Measurements from ENCODE around the gene DOCK1.

The DOCK1 gene

DNA sequence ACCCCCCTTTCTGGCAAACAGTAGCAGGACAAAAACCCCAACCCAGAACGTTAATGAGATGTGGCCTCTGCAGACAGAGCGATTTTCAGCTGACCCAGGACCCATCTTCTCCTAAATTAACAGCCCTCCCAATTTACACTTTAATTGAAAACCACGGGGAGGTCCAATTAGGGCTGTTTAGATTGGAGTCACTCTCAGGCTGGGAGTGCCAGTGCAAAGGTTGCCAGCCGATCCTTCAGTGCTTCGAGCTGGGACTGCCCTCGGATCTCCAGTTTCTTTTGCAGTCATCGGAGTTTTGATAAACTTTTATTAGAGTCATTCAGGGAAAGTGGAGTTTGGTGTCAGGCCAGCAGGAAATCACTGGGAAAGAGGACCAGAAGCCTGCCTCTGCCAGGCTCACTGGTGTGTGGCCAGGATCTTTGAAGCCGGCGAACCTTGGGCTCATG, 108.0 kb downstream of the DOCK1 start:
- no peak for DNase-seq

GRCh38 chr10:127013691-127014473, 108.7 kb downstream of the DOCK1 start:
- no peak for DNase-seq

- DNase-seq = no peak
Measured at GRCh38 chr10:127014671-127015070, 109.4 kb downstream of the DOCK1 start.

DNA sequence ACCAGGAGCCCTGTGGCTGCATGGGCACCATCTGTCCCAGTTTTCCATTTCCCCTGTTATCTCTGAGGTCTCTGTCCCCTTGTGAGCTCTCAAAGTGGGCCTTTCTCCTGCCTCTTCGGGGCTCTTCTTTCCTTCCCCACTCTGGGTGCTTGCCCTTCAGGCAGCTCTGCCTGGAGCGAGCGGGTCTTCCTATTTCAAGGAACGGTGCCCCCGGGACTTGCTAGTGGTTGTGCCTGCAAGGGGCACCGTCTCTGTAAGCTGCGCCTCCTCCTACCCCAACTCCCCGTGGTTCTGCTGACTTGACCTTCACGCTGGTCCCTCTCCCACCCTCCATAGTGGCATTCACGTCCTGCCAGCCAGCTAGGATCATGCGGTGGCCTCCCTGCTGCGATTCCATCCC, 110.1 kb downstream of the DOCK1 start:
- no peak for DNase-seq

GRCh38 chr10:127016331-127016730, 111.1 kb downstream of the DOCK1 start:
- DNase-seq = no peak

DNA sequence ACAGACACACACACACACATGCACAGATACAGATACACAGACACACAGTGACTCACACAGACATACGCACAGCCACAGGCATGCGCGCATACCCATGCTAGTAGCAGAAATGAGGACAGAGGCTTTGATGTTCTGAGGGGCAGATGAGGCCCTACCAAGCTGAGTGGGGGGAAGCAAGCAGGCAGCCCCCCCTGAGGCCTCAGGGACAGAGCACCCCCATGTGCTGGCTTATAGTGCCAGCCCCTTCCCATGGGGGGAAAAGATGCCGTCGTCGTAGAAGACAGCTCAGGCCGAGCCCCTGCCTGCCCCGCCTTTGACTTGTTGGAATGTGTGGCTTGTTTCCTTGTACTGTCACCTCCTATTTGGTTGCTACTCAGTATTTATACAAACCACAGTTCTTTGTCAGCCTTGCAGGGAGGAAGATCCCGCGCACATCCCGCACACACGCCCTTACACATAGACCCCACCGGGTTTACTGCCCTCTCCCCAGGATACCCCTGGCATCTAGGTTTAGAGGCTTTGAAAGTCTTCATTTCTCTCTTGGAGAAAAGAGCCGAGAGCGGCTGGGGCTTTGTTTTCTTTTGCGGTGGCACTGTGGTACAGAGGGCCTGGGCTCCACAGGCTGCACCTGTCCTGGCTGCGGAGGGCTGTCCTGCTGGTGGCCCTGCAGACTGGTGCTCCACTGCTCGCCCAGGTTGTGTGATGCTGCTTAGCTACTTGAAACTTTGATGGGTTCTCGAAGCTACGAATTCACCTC, 112.5 kb downstream of the DOCK1 start:
- DNase-seq = no peak

GRCh38 chr10:127018298-127018650, 113.0 kb downstream of the DOCK1 start:
- DNase-seq = no peak

DNA sequence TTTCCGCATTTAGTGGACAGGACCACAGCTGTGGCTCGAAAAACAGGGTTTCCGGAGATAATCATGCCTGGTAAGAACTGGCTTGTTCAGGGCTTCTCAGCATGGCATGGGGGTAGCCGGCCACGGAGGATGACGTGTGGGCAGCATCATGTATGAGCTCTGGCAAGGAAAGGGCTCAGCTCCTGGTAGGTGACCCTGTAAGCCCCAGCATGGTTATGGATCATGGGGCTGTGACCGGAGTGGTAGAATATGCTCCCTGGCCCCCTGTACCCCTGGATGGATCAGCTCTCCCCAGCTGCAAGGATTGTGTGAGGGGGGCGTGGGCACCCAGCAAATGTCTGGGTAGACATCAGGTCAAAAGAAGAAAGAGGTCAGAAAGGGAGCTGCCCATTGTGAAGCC, 113.5 kb downstream of the DOCK1 start:
- no peak for DNase-seq

DNA sequence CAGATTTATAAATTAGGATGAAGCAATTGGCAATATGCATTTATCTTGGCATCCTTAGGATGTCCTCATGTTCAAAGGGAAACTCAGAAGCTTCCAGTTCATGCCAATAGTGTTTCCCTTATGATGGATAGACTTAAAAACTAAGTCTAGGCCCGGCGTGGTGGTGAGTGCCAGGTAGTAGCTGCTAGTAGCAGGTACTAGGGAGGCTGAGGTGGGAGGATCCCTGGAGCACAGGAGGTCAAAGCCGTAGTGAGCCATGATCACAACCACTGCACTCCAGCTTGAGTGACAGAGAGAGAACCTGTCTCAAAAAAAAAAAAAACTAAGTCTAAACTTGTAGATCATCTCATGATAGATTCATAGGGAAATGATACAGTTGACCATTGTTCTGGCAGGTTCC, 115.0 kb downstream of the DOCK1 start:
- DNase-seq = no peak

GRCh38 chr10:127021801-127022200, 116.6 kb downstream of the DOCK1 start:
- no peak for DNase-seq

GRCh38 chr10:127024685-127025435, 119.6 kb downstream of the DOCK1 start:
- no peak for DNase-seq

DNA sequence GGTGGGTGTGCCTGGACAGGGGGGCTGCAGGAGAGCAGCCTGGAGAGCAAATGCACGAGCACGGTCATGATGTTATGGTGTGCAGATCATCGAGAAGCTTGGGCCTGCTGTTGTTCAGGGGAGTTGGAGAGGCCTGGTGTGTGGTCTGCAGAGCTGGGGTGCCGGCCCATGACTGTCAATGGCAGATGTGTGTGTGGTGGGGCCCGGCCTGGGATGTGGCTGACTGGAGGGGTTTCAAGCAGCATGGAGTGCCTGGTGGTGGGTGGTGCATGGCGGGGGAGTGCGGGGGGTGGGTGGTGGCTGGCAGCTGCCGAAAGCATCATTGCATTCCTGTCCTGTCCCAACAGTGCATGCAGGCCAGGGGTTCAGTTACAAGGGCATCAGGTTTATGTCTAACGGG, 122.6 kb downstream of the DOCK1 start:
- no peak for DNase-seq

DNA sequence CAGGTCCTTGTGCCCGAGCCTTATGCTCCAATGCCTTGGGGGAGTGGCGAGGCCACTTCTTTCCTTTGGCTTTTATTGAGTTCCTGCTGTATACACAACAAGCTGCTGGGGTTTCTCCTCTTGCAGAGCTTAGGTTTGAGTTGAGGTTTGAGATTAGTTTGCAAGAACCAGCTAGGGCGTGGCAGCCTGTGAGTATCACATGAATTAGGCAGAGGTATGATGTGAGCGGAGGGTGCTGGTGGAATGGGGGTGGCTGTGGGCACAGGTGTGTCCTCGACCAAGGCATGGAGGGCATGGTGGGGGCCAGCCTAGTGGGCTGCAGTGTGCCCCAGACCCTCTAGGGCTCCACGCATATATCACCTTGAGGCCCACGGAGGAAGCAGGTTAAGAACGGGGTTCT, 123.3 kb downstream of the DOCK1 start:
- no peak for DNase-seq

DNA sequence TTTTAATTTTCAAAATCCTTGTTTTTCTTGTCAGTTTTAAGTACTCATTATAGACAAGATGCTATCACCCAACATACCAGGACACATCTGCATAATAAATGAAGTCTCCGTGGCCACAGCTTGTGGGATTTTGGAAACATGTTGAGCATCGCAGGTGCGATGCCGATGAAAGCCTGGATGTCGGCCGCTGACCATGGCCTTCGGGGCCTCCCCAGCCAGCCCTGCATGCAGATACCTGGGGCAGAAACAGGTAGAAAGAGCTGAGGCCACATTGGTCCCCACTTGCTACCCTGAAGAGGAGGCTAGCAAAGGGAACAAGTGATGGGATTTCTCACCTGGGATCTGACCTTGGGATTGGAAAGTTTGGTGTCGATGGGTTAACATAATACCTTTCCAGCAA, 123.8 kb downstream of the DOCK1 start:
- no peak for DNase-seq

- peak; percentile 63 for DNase-seq
Measured at GRCh38 chr10:127033216-127034033, 128.2 kb downstream of the DOCK1 start.

- DNase-seq = no peak
Measured at GRCh38 chr10:127034034-127034633, 128.9 kb downstream of the DOCK1 start.

- no peak for DNase-seq
Measured at GRCh38 chr10:127034790-127035189, 129.6 kb downstream of the DOCK1 start.

GRCh38 chr10:127035827-127036226, 130.6 kb downstream of the DOCK1 start:
- DNase-seq = no peak

GRCh38 chr10:127036987-127037386, 131.8 kb downstream of the DOCK1 start:
- no peak for DNase-seq

DNA sequence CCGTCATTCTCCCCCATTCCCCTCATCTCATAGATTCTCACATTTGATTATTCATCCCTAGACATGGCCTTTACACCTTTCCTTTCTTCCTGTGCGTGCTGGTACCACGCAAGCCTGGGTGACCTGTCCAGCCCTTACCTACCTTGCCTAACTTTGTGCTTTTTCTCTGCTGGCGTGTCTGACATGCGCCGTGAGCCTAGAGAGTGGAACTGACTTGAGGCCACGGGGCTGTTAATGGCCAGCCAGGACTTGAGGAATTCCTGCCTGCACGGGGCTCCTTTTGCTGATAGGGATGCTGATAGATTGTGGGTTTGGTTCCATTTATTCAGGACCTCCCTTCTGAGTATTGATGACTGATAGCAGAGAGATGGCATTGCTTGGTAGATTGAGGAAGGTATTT, 134.2 kb downstream of the DOCK1 start:
- DNase-seq = no peak

- no peak for DNase-seq
Measured at GRCh38 chr10:127040756-127041155, 135.5 kb downstream of the DOCK1 start.

GRCh38 chr10:127041552-127041951, 136.3 kb downstream of the DOCK1 start:
- no peak for DNase-seq

All from NCI-H2227 treated with DMSO at 0.1 percent for 48 hours (cell line).